ENCODE measurements around the gene SYCP3.

The SYCP3 gene

GRCh38 chr12:101761781-101762180 lies 22.5 kb upstream of the SYCP3 start:
- Histone ChIP-seq H3K9me3 (ENCODE audit: insufficient read depth, low read length, severe bottlenecking) (no peaks in the 10 kb centered on the region), H2AFZ (ENCODE audit: low read depth, low read length) (no peak overlapping the region), H3K4me3 (ENCODE audit: low read depth in 1 of 2, low read length in 2 of 2) (no peak overlapping the region), H3K9ac (ENCODE audit: low read depth, low read length) (no peak overlapping the region), H3K4me2 (ENCODE audit: insufficient read depth, low read length) (no peak overlapping the region), H3K27me3 (ENCODE audit: insufficient read depth, low read length, poor library complexity) (no peaks in the 10 kb centered on the region), H3K4me1 (ENCODE audit: insufficient read depth, low read length) (no peaks in the 10 kb centered on the region), H3K79me2 (ENCODE audit: insufficient read depth, low read length) (no peaks in the 10 kb centered on the region), H4K20me1 (ENCODE audit: insufficient read depth, low read length) (no peaks in the 10 kb centered on the region), H3K27ac (ENCODE audit: low read length) (no peak overlapping the region), H3K36me3 (ENCODE audit: insufficient read depth, low read length) (peaks cover 66% of the 10 kb centered on the region)
- ATAC-seq (ENCODE audit: insufficient read depth, low read depth) (no peak), DNase-seq (no peak)
- TF ChIP-seq EZH2 (IDR thresholded peaks at IDR 0.05; ENCODE audit: borderline replicate concordance, low read depth, low read length, severe bottlenecking): no peak
- TF ChIP-seq CTCF (IDR thresholded peaks at IDR 0.05; ENCODE audit: borderline replicate concordance, extremely low read depth, low read length, poor library complexity, severe bottlenecking): no peak

- H3K4me2 ChIP-seq (ENCODE audit: insufficient read depth, low read length): no peak overlapping the region
- DNase-seq (no peak), ATAC-seq (ENCODE audit: insufficient read depth, low read depth) (no peak)
- no peaks in the 10 kb centered on the region for H4K20me1 ChIP-seq (ENCODE audit: insufficient read depth, low read length)
- no peak overlapping the region for H3K27ac ChIP-seq (ENCODE audit: low read length)
- TF ChIP-seq CTCF (IDR thresholded peaks at IDR 0.05; ENCODE audit: borderline replicate concordance, extremely low read depth, low read length, poor library complexity, severe bottlenecking) (no peak), EZH2 (IDR thresholded peaks at IDR 0.05; ENCODE audit: borderline replicate concordance, low read depth, low read length, severe bottlenecking) (no peak)
- no peaks in the 10 kb centered on the region for H3K9me3 ChIP-seq (ENCODE audit: insufficient read depth, low read length, severe bottlenecking)
- H3K9ac ChIP-seq (ENCODE audit: low read depth, low read length): no peak overlapping the region
- no peak overlapping the region for H3K4me3 ChIP-seq (ENCODE audit: low read depth in 1 of 2, low read length in 2 of 2)
- no peaks in the 10 kb centered on the region for H3K79me2 ChIP-seq (ENCODE audit: insufficient read depth, low read length)
- no peaks in the 10 kb centered on the region for H3K27me3 ChIP-seq (ENCODE audit: insufficient read depth, low read length, poor library complexity)
- no peak overlapping the region for H2AFZ ChIP-seq (ENCODE audit: low read depth, low read length)
- no peaks in the 10 kb centered on the region for H3K4me1 ChIP-seq (ENCODE audit: insufficient read depth, low read length)
- H3K36me3 ChIP-seq (ENCODE audit: insufficient read depth, low read length): peaks cover 66% of the 10 kb centered on the region
Measured at GRCh38 chr12:101761350-101761749, 22.1 kb upstream of the SYCP3 start.

GRCh38 chr12:101759396-101760047 lies 20.3 kb upstream of the SYCP3 start:
- Histone ChIP-seq H3K36me3 (ENCODE audit: insufficient read depth, low read length) (peaks cover 66% of the 10 kb centered on the region), H3K9me3 (ENCODE audit: insufficient read depth, low read length, severe bottlenecking) (no peaks in the 10 kb centered on the region), H3K9ac (ENCODE audit: low read depth, low read length) (no peak overlapping the region), H3K4me1 (ENCODE audit: insufficient read depth, low read length) (no peaks in the 10 kb centered on the region), H3K4me2 (ENCODE audit: insufficient read depth, low read length) (no peak overlapping the region), H3K27me3 (ENCODE audit: insufficient read depth, low read length, poor library complexity) (no peaks in the 10 kb centered on the region), H3K79me2 (ENCODE audit: insufficient read depth, low read length) (no peaks in the 10 kb centered on the region), H2AFZ (ENCODE audit: low read depth, low read length) (no peak overlapping the region), H3K4me3 (ENCODE audit: low read depth in 1 of 2, low read length in 2 of 2) (no peak overlapping the region), H4K20me1 (ENCODE audit: insufficient read depth, low read length) (no peaks in the 10 kb centered on the region), H3K27ac (ENCODE audit: low read length) (no peak overlapping the region)
- TF ChIP-seq EZH2 (IDR thresholded peaks at IDR 0.05; ENCODE audit: borderline replicate concordance, low read depth, low read length, severe bottlenecking) (no peak), CTCF (IDR thresholded peaks at IDR 0.05; ENCODE audit: borderline replicate concordance, extremely low read depth, low read length, poor library complexity, severe bottlenecking) (peak; percentile 76)
- peak; percentile 72; the same call in 2 of the 3 replicates for ATAC-seq (ENCODE audit: insufficient read depth, low read depth)
- DNase-seq: no peak

All from DND-41 (cell line).